ENCODE data around the gene RIBC2. TPM values are rescaled to one million over a fixed set of nuclear protein-coding genes. Genes with fewer than 3 reads are reported as not detected.

The RIBC2 gene
- total RNA-seq, 4 donors from 2014 or later = not detected

- DNase-seq (ENCODE audit: extremely low spot score) = no peak
- intact Hi-C loops (cut with DNase I) = no loop called here
- 89% methylated on average over 5 of the region's 5 CpGs for WGBS
- Histone ChIP-seq H3K4me3 (no peak overlapping the region), H3K36me3 (no peaks in the 10 kb centered on the region), H3K27ac (replicated peaks in 1 of 4) (no peak overlapping the region), H3K27me3 (peaks cover 0 to 12% (median 0%) of the 10 kb centered on the region in 4 donors), H3K9me3 (no peaks in the 10 kb centered on the region), H3K4me1 (no peaks in the 10 kb centered on the region)
- TF ChIP-seq POLR2A (IDR thresholded peaks at IDR 0.05; ENCODE audit: low read depth) = no peak
- no peak for TF ChIP-seq POLR2AphosphoS5 (IDR thresholded peaks at IDR 0.05)
- TF ChIP-seq EP300 (IDR thresholded peaks at IDR 0.05) = no peak
- no peak for TF ChIP-seq CTCF (IDR thresholded peaks at IDR 0.05)
Measured at GRCh38 chr22:45399712-45400445, 13.6 kb upstream of the RIBC2 start.

- DNase-seq (ENCODE audit: extremely low spot score) = no peak
- intact Hi-C loops (cut with DNase I) = no loop called here
- Histone ChIP-seq H3K36me3 (no peaks in the 10 kb centered on the region), H3K27ac (replicated peaks in 1 of 4) (no peak overlapping the region), H3K27me3 (peaks cover 0 to 13% (median 0%) of the 10 kb centered on the region in 4 donors), H3K4me1 (no peaks in the 10 kb centered on the region), H3K4me3 (no peak overlapping the region), H3K9me3 (peaks cover 0 to 2% (median 0%) of the 10 kb centered on the region in 4 donors)
- no peak for TF ChIP-seq CTCF (IDR thresholded peaks at IDR 0.05)
- whole genome bisulfite sequencing = 73% methylated on average over 3 of the region's 3 CpGs
Measured at GRCh38 chr22:45402466-45402985, 11.0 kb upstream of the RIBC2 start.

- H3K4me1 ChIP-seq = peaks cover 0 to 3% (median under 1%) of the 10 kb centered on the region in 4 donors
- WGBS = 95% methylated on average over 5 of the region's 5 CpGs
- intact Hi-C loops (cut with DNase I) = no loop called here
- peaks cover 0 to 28% (median 0%) of the 10 kb centered on the region in 4 donors for H3K27me3 ChIP-seq
- no peak overlapping the region for H3K27ac ChIP-seq (replicated peaks in 1 of 4)
- no peaks in the 10 kb centered on the region for H3K36me3 ChIP-seq
- no peak for TF ChIP-seq CTCF (IDR thresholded peaks at IDR 0.05)
- TF ChIP-seq POLR2AphosphoS5 (IDR thresholded peaks at IDR 0.05) = no peak
- no peak for TF ChIP-seq EP300 (IDR thresholded peaks at IDR 0.05)
- TF ChIP-seq POLR2A (IDR thresholded peaks at IDR 0.05; ENCODE audit: low read depth) = no peak
- H3K9me3 ChIP-seq = peaks cover 0 to 4% (median 0%) of the 10 kb centered on the region in 4 donors
- no peak overlapping the region for H3K4me3 ChIP-seq
- DNase-seq (ENCODE audit: extremely low spot score) = no peak
Measured at GRCh38 chr22:45407793-45408192, 5.7 kb upstream of the RIBC2 start.

- Histone ChIP-seq H3K36me3 (no peaks in the 10 kb centered on the region), H3K27ac (replicated peaks in 1 of 4) (no peak overlapping the region), H3K4me3 (peak overlapping the region; percentile 48 to 63 (median 53)), H3K27me3 (peaks cover 0 to 30% (median 0%) of the 10 kb centered on the region in 4 donors), H3K9me3 (no peaks in the 10 kb centered on the region), H3K4me1 (peaks cover 6 to 18% (median 15%) of the 10 kb centered on the region in 4 donors)
- 96% methylated on average over 22 of the region's 27 CpGs for WGBS
- TF ChIP-seq CTCF (IDR thresholded peaks at IDR 0.05) (no peak), POLR2AphosphoS5 (IDR thresholded peaks at IDR 0.05) (no peak), EP300 (IDR thresholded peaks at IDR 0.05) (no peak), POLR2A (IDR thresholded peaks at IDR 0.05; ENCODE audit: low read depth) (no peak)
- intact Hi-C loops (cut with DNase I) = no loop called here
- DNase-seq (ENCODE audit: extremely low spot score) = no peak
Measured at GRCh38 chr22:45413013-45413367, 503 bp upstream of the RIBC2 start.
